GM12865 (cell line): ENCODE measurements around the gene SLMAP.
A peak's percentile ranks its signal among the peaks of the same experiment; 100 is the strongest.

Experiments used
- DNase-seq: peaks from one replicate; pipeline ENCODE4 v3.0.0; 2010; ENCODE audit warnings: low read depth
- H3K4me3 ChIP-seq: 2 replicates; pipeline ENCODE4 v1.5.1; 2011; ENCODE audit warnings: mild to moderate bottlenecking, low read depth, low read length, control low read depth
- TF ChIP-seq, protein P1 (sequence below): IDR thresholded peaks from 2 replicates; pipeline ENCODE4 v1.5.1; 2011; ENCODE audit warnings: low read length, control low read depth, low read depth, inconsistent platforms; ENCODE audit not compliant: insufficient read depth; ENCODE audit errors: missing control alignments

SLMAP gene

DNA sequence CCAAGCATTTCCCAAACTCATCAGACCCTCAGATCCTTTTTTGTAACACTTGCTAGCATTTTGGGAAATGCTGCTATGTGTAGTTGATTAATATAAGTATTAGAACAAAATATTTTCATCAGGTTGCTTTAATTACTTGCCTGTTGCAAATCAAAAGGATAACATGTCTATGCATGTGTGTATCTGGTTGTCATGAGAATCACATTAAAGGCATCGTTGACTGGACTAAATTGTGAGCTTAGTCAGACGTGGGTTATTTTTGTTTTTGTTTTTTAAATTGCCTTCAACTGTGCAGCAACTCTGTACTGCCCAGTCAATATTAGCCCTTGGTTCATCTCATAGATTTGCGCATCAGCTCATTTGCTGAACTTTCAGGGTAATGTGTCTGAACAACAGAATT is 81.6 kb downstream of the SLMAP start:
- H3K4me3 ChIP-seq, result no peak overlapping the region
- DNase-seq, result no peak
- TF ChIP-seq, protein P1, sequence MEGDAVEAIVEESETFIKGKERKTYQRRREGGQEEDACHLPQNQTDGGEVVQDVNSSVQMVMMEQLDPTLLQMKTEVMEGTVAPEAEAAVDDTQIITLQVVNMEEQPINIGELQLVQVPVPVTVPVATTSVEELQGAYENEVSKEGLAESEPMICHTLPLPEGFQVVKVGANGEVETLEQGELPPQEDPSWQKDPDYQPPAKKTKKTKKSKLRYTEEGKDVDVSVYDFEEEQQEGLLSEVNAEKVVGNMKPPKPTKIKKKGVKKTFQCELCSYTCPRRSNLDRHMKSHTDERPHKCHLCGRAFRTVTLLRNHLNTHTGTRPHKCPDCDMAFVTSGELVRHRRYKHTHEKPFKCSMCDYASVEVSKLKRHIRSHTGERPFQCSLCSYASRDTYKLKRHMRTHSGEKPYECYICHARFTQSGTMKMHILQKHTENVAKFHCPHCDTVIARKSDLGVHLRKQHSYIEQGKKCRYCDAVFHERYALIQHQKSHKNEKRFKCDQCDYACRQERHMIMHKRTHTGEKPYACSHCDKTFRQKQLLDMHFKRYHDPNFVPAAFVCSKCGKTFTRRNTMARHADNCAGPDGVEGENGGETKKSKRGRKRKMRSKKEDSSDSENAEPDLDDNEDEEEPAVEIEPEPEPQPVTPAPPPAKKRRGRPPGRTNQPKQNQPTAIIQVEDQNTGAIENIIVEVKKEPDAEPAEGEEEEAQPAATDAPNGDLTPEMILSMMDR, result no peak

DNA sequence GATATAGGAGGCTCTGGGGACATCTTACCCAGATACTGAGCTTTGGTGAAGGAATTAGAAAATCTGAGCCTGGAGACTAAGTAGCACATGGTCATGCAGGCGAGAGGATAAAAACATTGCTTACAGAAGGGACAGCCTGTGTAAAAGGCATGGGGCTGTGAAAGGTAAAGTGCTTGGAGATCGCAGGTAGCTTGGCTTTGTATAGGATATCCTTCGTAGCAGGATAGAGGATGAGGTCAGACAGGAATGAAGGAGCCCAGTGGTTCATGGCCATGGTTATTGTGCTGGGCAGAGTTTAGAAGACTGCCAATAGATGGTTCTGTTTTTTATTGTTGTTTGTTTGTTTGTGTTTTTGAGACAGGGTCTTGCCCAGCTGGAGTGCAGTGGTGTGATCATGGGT is 82.5 kb downstream of the SLMAP start:
- no peak for DNase-seq
- no peak overlapping the region for H3K4me3 ChIP-seq
- TF ChIP-seq, protein P1, result no peak

DNA sequence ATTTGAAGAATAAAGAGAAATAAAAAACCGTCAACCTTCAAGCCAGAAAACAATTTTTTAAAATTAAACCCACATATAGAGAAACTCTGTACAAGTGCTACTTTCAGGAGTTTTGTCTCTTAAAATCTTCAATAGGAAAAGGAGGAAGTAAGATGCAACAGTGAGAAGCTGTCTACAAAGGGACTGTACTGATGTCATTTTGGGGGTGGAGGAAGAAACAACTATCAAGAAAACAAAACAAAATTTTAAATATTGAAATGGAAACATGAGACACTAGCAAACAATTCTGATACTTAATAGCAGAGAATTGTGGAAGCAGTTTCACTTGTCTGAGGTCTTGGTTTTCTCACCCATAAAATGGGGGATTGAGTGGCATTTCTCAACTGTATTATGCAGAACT is 84.4 kb downstream of the SLMAP start:
- no peak overlapping the region for H3K4me3 ChIP-seq
- peak; percentile 14 for DNase-seq
- TF ChIP-seq, protein P1, result no peak

DNA sequence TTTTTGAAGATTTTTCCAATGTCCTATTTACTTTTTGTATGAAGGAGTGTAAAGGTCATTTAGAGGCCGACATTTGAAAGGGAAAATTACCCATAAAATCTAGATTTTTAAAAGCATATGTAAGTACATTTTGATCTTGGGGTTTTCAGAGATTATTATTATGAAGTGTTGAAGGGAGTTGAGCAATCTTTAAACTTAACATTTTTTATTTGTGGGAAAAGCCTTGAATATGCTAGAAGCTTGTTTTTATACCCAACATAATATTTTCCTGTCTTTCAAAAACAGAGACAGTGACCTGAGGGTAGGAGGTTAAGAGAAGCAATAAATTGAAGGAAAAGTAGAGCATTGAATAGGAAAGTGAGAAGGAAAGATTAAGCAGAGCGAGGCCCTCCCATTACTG is 85.7 kb downstream of the SLMAP start:
- no peak overlapping the region for H3K4me3 ChIP-seq
- TF ChIP-seq, protein P1, result no peak
- no peak for DNase-seq

DNA sequence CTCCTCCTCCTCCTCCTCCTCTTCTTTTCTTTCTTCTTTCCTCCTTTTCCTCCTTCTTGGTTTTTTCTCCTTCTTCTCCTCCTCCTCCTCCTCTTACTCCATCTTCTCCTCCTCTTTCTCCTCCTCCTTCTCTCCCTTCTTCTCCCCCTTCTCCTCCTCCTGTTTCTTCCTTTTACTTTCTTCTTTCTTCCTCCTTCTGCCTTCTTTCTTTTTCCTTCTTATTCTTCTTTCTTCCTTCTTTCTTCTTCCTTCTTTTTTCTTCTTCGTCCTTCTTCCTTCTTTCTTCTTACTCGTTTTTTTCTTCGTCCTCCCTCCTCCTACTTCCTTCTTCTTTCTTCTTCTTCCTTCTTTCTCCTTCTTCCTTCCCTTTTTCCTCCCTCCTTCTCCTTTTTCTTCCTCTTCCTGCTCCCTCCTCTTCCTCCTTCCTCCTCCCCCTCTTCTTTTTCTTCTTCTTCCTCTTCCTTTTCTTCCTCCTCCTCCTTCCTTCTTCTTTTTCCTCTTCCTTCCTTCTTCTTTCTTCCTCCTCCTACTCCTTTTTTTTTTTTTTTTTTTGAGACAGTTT is 92.1 kb downstream of the SLMAP start:
- TF ChIP-seq, protein P1, result no peak
- no peak for DNase-seq
- no peak overlapping the region for H3K4me3 ChIP-seq

DNA sequence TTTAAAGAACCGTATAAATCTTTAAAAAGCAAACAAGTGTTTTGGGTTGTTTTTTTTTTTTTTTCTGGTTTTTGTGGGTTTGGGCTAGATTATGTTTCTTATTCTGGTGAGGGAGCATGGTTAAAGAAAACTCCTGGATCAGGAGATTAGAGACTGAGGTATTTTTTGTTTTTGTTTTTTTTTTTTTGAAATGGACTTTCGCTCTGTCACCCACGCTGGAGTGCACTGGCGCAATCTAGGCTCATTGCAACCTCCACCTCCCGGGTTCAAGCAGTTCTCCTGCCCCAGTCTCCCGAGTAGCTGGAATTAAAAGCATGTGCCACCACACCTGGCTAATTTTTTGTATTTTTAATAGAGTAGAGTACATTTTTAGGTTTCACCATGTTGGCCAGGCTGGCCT is 95.2 kb downstream of the SLMAP start:
- DNase-seq, result no peak
- TF ChIP-seq, protein P1, result no peak
- H3K4me3 ChIP-seq, result no peak overlapping the region

DNA sequence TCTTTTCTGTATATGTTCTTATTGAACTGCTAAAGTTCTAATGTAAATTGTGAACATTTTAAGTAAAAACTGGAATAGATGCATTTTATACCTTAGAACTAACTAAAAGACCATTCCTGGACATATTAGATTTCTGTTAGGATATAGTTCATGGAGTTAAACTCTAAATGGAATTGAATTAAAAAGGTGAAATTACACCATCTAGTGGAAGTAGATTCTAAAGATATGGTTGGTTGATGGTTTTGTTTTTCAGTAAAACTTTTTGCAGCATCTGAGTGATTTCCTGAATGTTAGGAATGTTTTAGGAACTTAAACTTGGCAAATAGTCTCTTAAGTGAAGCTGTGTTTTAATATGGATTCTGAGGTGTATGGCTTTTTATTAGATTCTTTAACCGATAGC is 96.8 kb downstream of the SLMAP start:
- no peak for DNase-seq
- TF ChIP-seq, protein P1, result no peak
- H3K4me3 ChIP-seq, result no peak overlapping the region
